ENCODE results near the gene ATP9B. TPM values are rescaled to one million over a fixed set of nuclear protein-coding genes. Genes with fewer than 3 reads are reported as not detected.

The ATP9B gene
- total and polyA plus RNA-seq, 7 donors, result 6.5 to 66.5 (median 28.1) TPM

DNA sequence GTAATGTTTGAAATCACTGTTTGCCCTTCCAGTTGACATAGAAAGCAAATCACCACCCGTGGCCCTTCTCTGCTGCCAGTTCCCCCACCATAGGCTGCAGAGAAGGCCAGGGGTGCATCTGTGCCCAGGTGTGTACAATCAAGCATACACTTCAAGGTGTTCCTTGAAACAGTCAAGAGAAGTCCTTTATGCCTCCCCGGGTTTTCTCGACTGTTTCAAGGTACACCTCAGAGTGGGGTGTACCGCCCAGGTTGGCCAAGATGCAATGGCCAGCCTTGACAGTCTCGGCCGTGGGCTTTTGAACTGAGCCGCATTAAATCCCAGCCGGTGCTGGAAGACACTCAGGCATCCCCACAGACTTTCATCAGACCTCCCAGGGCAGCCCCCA is 21.0 kb upstream of the ATP9B start:
- no peak overlapping the region for H3K27ac ChIP-seq
- no peak for TF ChIP-seq POLR2A (IDR thresholded peaks at IDR 0.05)
- TF ChIP-seq EP300 (IDR thresholded peaks at IDR 0.05), result no peak
- TF ChIP-seq, protein P1, sequence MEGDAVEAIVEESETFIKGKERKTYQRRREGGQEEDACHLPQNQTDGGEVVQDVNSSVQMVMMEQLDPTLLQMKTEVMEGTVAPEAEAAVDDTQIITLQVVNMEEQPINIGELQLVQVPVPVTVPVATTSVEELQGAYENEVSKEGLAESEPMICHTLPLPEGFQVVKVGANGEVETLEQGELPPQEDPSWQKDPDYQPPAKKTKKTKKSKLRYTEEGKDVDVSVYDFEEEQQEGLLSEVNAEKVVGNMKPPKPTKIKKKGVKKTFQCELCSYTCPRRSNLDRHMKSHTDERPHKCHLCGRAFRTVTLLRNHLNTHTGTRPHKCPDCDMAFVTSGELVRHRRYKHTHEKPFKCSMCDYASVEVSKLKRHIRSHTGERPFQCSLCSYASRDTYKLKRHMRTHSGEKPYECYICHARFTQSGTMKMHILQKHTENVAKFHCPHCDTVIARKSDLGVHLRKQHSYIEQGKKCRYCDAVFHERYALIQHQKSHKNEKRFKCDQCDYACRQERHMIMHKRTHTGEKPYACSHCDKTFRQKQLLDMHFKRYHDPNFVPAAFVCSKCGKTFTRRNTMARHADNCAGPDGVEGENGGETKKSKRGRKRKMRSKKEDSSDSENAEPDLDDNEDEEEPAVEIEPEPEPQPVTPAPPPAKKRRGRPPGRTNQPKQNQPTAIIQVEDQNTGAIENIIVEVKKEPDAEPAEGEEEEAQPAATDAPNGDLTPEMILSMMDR (IDR thresholded peaks at IDR 0.05), result no peak
- H3K27me3 ChIP-seq, result no peaks in the 10 kb centered on the region
- no peak for DNase-seq
- WGBS, 2 donors, result 87 to 91% methylated on average over 8 of the region's 8 CpGs
- intact Hi-C loops (cut with DNase I), result no loop called here
- no peaks in the 10 kb centered on the region for H3K36me3 ChIP-seq
- no peaks in the 10 kb centered on the region for H3K9me3 ChIP-seq
- no peak overlapping the region for H3K4me3 ChIP-seq
- no peaks in the 10 kb centered on the region for H3K4me1 ChIP-seq

DNA sequence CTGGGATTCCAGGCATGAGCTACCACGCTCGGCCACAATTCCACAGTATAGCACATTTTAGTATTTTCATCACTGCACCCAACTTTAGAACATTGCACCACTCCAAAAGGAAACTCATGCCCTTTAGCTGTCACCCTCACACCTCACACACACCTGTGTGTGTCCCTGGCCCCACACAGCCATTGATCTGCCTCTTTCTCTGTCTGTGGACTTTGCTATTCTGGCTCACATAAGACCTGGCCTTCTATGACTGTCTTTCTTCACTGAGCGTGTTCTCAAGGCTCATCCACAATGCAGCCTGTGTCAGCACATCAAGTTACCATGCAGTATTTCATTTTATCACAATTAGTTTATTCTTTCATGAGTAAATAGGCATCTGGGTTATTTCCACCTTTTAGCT is 19.7 kb upstream of the ATP9B start:
- intact Hi-C loops (cut with DNase I), result no loop called here
- Histone ChIP-seq H3K27me3 (no peaks in the 10 kb centered on the region), H3K36me3 (no peaks in the 10 kb centered on the region), H3K4me1 (no peaks in the 10 kb centered on the region), H3K9me3 (no peaks in the 10 kb centered on the region), H3K27ac (no peak overlapping the region), H3K4me3 (no peak overlapping the region)
- WGBS, 2 donors, result 90 to 91% methylated on average over 3 of the region's 3 CpGs
- DNase-seq, result no peak
- TF ChIP-seq POLR2A (IDR thresholded peaks at IDR 0.05), result no peak
- TF ChIP-seq EP300 (IDR thresholded peaks at IDR 0.05), result no peak
- TF ChIP-seq, protein P1 (IDR thresholded peaks at IDR 0.05), result no peak

DNA sequence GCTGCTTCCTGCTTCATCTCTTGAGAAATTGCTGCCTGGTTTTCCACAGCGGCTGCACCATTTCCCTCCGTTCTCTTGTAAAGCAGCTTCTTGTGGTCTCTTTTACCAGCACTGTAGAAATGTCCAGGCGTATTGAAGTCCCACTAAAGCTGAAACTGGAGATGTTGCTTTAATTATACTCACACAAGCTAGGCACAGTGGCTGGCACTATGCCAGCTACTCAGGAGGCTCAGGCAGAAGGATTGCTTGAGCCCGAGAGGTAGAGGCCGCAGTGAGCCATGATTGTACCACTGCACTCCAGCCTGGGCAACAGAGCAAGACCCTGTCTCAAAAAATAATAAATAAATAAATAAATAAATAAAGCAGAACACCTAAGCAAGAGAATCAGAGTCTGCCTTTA is 19.2 kb upstream of the ATP9B start:
- Histone ChIP-seq H3K4me3 (no peak overlapping the region), H3K9me3 (no peaks in the 10 kb centered on the region), H3K4me1 (no peaks in the 10 kb centered on the region), H3K36me3 (no peaks in the 10 kb centered on the region), H3K27me3 (peaks cover 0 to under 1% (median 0%) of the 10 kb centered on the region in 3 donors), H3K27ac (no peak overlapping the region)
- TF ChIP-seq, protein P1 (IDR thresholded peaks at IDR 0.05), result no peak
- TF ChIP-seq POLR2AphosphoS5 (IDR thresholded peaks at IDR 0.05), result no peak
- no peak for TF ChIP-seq EP300 (IDR thresholded peaks at IDR 0.05)
- TF ChIP-seq POLR2A (IDR thresholded peaks at IDR 0.05), result no peak
- intact Hi-C loops (cut with DNase I), result no loop called here
- no peak for DNase-seq
- WGBS, 2 donors, result 90 to 91% methylated on average over 5 of the region's 5 CpGs

DNA sequence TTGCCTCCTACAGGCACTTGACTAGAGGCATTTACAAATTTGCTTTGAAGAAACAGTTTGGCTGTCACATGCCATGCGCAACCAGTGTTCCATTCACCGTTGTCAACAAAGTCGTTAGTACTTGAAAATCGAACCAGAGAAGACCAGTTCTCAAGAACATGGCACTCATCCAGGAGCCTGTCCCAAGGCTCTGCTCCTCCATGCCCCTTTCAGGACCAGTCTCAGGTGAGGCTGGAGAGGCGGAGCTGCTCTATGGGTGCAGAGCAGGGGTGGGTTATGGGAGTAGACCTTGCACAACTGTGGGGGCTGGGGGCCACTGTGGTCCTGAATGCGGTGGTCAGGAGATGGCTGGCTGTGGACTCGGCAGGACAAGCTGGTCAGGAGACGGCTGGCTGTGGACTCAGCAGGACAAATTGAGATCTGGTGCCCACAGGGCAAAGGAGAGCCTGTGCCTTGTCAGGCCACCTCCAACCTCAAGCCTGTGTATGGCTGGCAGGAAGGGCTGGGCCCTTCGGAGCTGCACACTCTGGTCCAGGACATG is 12.3 kb upstream of the ATP9B start:
- H3K4me3 ChIP-seq, result no peak overlapping the region
- intact Hi-C loops (cut with DNase I), result no loop called here
- peaks cover 0 to 7% (median 0%) of the 10 kb centered on the region in 3 donors for H3K27me3 ChIP-seq
- DNase-seq, result no peak
- no peaks in the 10 kb centered on the region for H3K36me3 ChIP-seq
- H3K4me1 ChIP-seq, result no peaks in the 10 kb centered on the region
- 93 to 94% methylated on average over 9 of the region's 9 CpGs for WGBS, 2 donors
- no peak overlapping the region for H3K27ac ChIP-seq
- H3K9me3 ChIP-seq, result no peaks in the 10 kb centered on the region
- no peak for TF ChIP-seq POLR2AphosphoS5 (IDR thresholded peaks at IDR 0.05)
- TF ChIP-seq POLR2A (IDR thresholded peaks at IDR 0.05), result no peak
- TF ChIP-seq, protein P1 (IDR thresholded peaks at IDR 0.05), result no peak
- TF ChIP-seq EP300 (IDR thresholded peaks at IDR 0.05), result no peak

DNA sequence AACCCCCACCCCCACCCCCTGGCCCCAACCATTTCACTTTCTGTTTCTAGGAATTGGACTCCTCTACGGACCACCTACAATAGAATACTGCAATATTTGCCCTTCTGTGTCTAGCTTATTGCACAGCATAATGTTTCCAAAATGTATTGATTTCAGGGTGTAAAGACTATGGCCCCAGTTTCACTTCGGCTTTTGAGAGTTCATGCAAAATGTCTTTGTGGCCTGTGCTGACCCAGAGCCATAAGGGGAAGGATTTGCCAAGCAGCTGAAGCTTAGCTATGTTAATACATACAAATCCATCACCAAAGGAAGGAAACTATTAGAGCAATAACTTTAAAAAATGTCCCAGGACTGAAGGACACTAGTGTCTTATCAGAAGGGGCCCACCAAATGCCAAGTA is 11.2 kb upstream of the ATP9B start:
- H3K4me1 ChIP-seq, result no peaks in the 10 kb centered on the region
- intact Hi-C loops (cut with DNase I), result no loop called here

More for the DNA sequence above, 11.2 kb upstream of the ATP9B start:
- no peaks in the 10 kb centered on the region for H3K36me3 ChIP-seq
- 27 to 59% methylated on average over 2 of the region's 2 CpGs for WGBS, 2 donors
- TF ChIP-seq POLR2AphosphoS5 (IDR thresholded peaks at IDR 0.05) (no peak), POLR2A (IDR thresholded peaks at IDR 0.05) (no peak), EP300 (IDR thresholded peaks at IDR 0.05) (no peak)
- TF ChIP-seq, protein P1 (IDR thresholded peaks at IDR 0.05), result no peak
- no peaks in the 10 kb centered on the region for H3K9me3 ChIP-seq
- H3K4me3 ChIP-seq, result no peak overlapping the region
- no peak overlapping the region for H3K27ac ChIP-seq
- H3K27me3 ChIP-seq, result peaks cover 0 to 7% (median 0%) of the 10 kb centered on the region in 3 donors
- no peak for DNase-seq

Data from sigmoid colon (tissue), 7 donors.